ENCODE data around the gene MYO3B. TPM values are rescaled to one million over a fixed set of nuclear protein-coding genes. Genes with fewer than 3 reads are reported as not detected.

Gene MYO3B
- total RNA-seq, 1 experiment from 2014 or later = 0.09 TPM

DNA sequence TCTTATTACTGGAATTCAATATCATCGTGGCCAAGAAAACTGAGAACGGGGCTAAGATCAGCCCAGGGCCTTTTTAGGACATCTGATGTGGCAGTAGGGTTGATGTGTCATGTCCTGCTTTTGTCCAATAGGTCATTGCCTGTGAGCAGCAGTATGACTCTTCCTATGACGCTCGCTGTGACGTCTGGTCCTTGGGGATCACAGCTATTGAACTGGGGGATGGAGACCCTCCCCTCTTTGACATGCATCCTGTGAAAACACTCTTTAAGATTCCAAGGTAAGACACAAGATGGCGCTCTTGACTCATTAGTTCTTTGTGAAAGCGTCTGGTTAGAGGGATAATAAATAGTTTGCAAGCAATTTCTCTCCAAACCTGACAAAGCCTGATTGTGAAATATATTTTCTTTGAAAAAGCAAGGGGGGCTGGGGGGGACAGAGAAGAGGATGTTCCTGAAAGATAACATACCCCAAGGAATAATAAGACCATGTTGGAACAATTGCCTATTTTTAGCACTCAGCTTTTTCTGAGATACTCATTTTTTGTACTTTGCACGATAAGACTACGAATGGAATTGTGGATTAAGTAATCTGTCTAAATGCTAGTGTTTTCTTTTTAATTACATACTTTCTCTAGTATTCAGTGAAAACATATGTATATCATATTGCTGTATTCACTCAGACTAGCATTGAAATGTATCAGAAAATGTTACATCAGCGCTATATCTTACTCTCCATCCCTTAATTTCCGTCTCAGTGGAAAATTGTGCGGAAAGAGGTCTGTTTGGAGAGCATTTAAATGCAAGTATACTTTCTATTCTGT is 58.1 kb downstream of the MYO3B start:
- H3K36me3 Mint-ChIP-seq (ENCODE audit: insufficient read depth, unreplicated experiment) = no peaks in the 10 kb centered on the region
- CTCF ChIA-PET = interaction anchor here (0.6 to 1.9 kb wide), 10 partner anchors 29 to 580 kb away, joined by 3 to 13 read pairs (median 4); no protein-coding TSS in a partner anchor
- Histone ChIP-seq H3K4me3 (ENCODE audit: low read depth, low read length) (no peak overlapping the region), H3K9me3 (no peaks in the 10 kb centered on the region), H3K27me3 (replicated peaks; ENCODE audit: control insufficient read depth, insufficient read depth, low read length) (no peaks in the 10 kb centered on the region), H3K4me1 (peaks cover 12% of the 10 kb centered on the region; the same call in 1 of the 2 replicates), H3K36me3 (ENCODE audit: control insufficient read depth, insufficient read depth, low read length) (no peaks in the 10 kb centered on the region)
- H3K4me1 Mint-ChIP-seq (ENCODE audit: low read depth, unreplicated experiment) = peaks cover 31% of the 10 kb centered on the region
- POLR2A ChIA-PET = no interaction called here
- peak; percentile 46 to 82 for DNase-seq
- no peak overlapping the region for H3K4me3 Mint-ChIP-seq (ENCODE audit: unreplicated experiment)
- H3K9me3 Mint-ChIP-seq (ENCODE audit: unreplicated experiment) = no peaks in the 10 kb centered on the region
- H3K27me3 Mint-ChIP-seq (ENCODE audit: insufficient read depth, unreplicated experiment) = no peaks in the 10 kb centered on the region
- TF ChIP-seq CTCF (IDR thresholded peaks at IDR 0.05; ENCODE audit: insufficient read depth in 1 of 2, low read depth in 1 of 2, low read length in 1 of 2, severe bottlenecking in 1 of 2, unreplicated experiment in 1 of 2) = peak; percentile 68 to 79
- no peak overlapping the region for H3K27ac Mint-ChIP-seq (ENCODE audit: unreplicated experiment)
- intact Hi-C loops (cut with micrococcal nuclease; ENCODE audit: unreplicated experiment) = loop anchor here (1.0 to 10.0 kb wide), 5 partner anchors 27 to 576 kb away; no protein-coding TSS in a partner anchor
- BruUV-seq (replicated peaks) = no TSS peak

DNA sequence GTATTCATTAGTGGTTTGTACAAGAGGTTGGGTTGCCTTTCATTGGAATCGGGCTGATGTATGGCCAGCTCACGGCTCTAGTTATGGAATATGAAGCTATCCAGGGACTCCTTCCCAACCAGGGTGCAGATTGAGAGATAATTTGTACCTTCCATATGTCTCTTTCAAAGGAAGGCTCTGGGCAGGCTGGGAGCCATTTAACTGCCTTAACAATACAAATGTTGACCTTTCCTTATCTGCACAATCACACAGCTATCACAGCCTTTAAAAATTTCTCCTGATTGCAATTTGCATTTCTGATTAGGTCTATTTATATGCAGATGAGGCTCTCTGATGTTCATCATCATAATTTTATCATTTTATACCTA is 58.7 kb downstream of the MYO3B start:
- Histone ChIP-seq H3K4me3 (ENCODE audit: low read depth, low read length) (no peak overlapping the region), H3K27me3 (replicated peaks; ENCODE audit: control insufficient read depth, insufficient read depth, low read length) (no peaks in the 10 kb centered on the region), H3K9me3 (no peaks in the 10 kb centered on the region), H3K36me3 (ENCODE audit: control insufficient read depth, insufficient read depth, low read length) (no peaks in the 10 kb centered on the region), H3K4me1 (peaks cover 12% of the 10 kb centered on the region; the same call in 1 of the 2 replicates)
- ChIA-PET CTCF (interaction anchor here (1.0 to 1.9 kb wide), 4 partner anchors 88 to 579 kb away, joined by 3 to 7 read pairs (median 4); no protein-coding TSS in a partner anchor), POLR2A (no interaction called here)
- H3K9me3 Mint-ChIP-seq (ENCODE audit: unreplicated experiment) = no peaks in the 10 kb centered on the region
- TF ChIP-seq CTCF (IDR thresholded peaks at IDR 0.05; ENCODE audit: insufficient read depth in 1 of 2, low read depth in 1 of 2, low read length in 1 of 2, severe bottlenecking in 1 of 2, unreplicated experiment in 1 of 2) = no peak
- no peaks in the 10 kb centered on the region for H3K36me3 Mint-ChIP-seq (ENCODE audit: insufficient read depth, unreplicated experiment)
- intact Hi-C loops (cut with micrococcal nuclease; ENCODE audit: unreplicated experiment) = loop anchor here (1.0 to 10.0 kb wide), 5 partner anchors 26 to 576 kb away; no protein-coding TSS in a partner anchor
- no TSS peak for BruUV-seq (replicated peaks)
- H3K4me3 Mint-ChIP-seq (ENCODE audit: unreplicated experiment) = no peak overlapping the region
- no peak for DNase-seq
- no peak overlapping the region for H3K27ac Mint-ChIP-seq (ENCODE audit: unreplicated experiment)
- peaks cover 31% of the 10 kb centered on the region for H3K4me1 Mint-ChIP-seq (ENCODE audit: low read depth, unreplicated experiment)
- no peaks in the 10 kb centered on the region for H3K27me3 Mint-ChIP-seq (ENCODE audit: insufficient read depth, unreplicated experiment)

- H3K27me3 ChIP-seq (replicated peaks; ENCODE audit: control insufficient read depth, insufficient read depth, low read length) = no peaks in the 10 kb centered on the region
- DNase-seq = no peak
- Mint-ChIP-seq H3K27me3 (ENCODE audit: insufficient read depth, unreplicated experiment) (no peaks in the 10 kb centered on the region), H3K9me3 (ENCODE audit: unreplicated experiment) (no peaks in the 10 kb centered on the region), H3K36me3 (ENCODE audit: insufficient read depth, unreplicated experiment) (no peaks in the 10 kb centered on the region), H3K27ac (ENCODE audit: unreplicated experiment) (no peak overlapping the region), H3K4me1 (ENCODE audit: low read depth, unreplicated experiment) (peaks cover 31% of the 10 kb centered on the region), H3K4me3 (ENCODE audit: unreplicated experiment) (no peak overlapping the region)
- peaks cover 12% of the 10 kb centered on the region; the same call in 1 of the 2 replicates for H3K4me1 ChIP-seq
- intact Hi-C loops (cut with micrococcal nuclease; ENCODE audit: unreplicated experiment) = loop anchor here (2.0 to 10.0 kb wide), 2 partner anchors 25 to 303 kb away; no protein-coding TSS in a partner anchor
- ChIA-PET CTCF (no interaction called here), POLR2A (no interaction called here)
- no peaks in the 10 kb centered on the region for H3K9me3 ChIP-seq
- TF ChIP-seq CTCF (IDR thresholded peaks at IDR 0.05; ENCODE audit: insufficient read depth in 1 of 2, low read depth in 1 of 2, low read length in 1 of 2, severe bottlenecking in 1 of 2, unreplicated experiment in 1 of 2) = no peak
- BruUV-seq (replicated peaks) = no TSS peak
- no peak overlapping the region for H3K4me3 ChIP-seq (ENCODE audit: low read depth, low read length)
- H3K36me3 ChIP-seq (ENCODE audit: control insufficient read depth, insufficient read depth, low read length) = no peaks in the 10 kb centered on the region
Measured at GRCh38 chr2:170237572-170238120, 59.7 kb downstream of the MYO3B start.

Measured in Caco-2 (cell line).